GM23338 (cell line): ENCODE measurements around the gene SLC26A11.

Experiments
- CREB1 ChIP-seq: fragments of 250-450 bp; sonication (Bioruptor Pico); IDR thresholded peaks from 2 replicates; pipeline ENCODE4 v1.5.0; 2020; ENCODE audit warnings: low read depth, mild to moderate bottlenecking, moderate library complexity
- CTCF ChIP-seq, 2 experiments: fragments of 200-600 bp in 1 of 2; sonication (generic) in 1 of 2; conservative IDR thresholded peaks; 2 replicates each; pipeline versions ENCODE4 v1.5.1 to v1.6.1; 2016 to 2017; ENCODE audit warnings: antibody characterized with exemption in 2 of 2, low read depth in 2 of 2, mild to moderate bottlenecking in 2 of 2, moderate library complexity in 1 of 2
- ETS1 ChIP-seq: IDR thresholded peaks from 2 replicates; pipeline ENCODE4 v1.6.1; 2016; ENCODE audit warnings: antibody characterized with exemption
- EZH2 ChIP-seq: fragments of 200-600 bp; sonication (generic); IDR thresholded peaks from one replicate; pipeline ENCODE4 v1.8.0; 2017; ENCODE audit warnings: antibody characterized with exemption, mild to moderate bottlenecking, low read depth; ENCODE audit not compliant: unreplicated experiment
- POLR2AphosphoS5 ChIP-seq: IDR thresholded peaks from 2 replicates; pipeline ENCODE4 v1.6.1; 2016; ENCODE audit warnings: antibody characterized with exemption, low read depth
- REST ChIP-seq: IDR thresholded peaks from one replicate; pipeline ENCODE4 v1.6.1; 2018; ENCODE audit warnings: antibody characterized with exemption; ENCODE audit not compliant: unreplicated experiment

GRCh38 chr17:80210348-80211108 lies 9.7 kb upstream of the SLC26A11 start:
- TF ChIP-seq CTCF (conservative IDR thresholded peaks at IDR 0.05; ENCODE audit: low read depth in 2 of 2) (no peak), REST (no peak), CREB1 (no peak), EZH2 (no peak), ETS1 (no peak), POLR2AphosphoS5 (no peak)
